ENCODE results near the gene SMARCD2.

- TF ChIP-seq CTCF (IDR thresholded peaks at IDR 0.05) = peak; percentile 4
- TF ChIP-seq EZH2 (IDR thresholded peaks at IDR 0.05) = no peak
- TF ChIP-seq EZH2phosphoT487 (IDR thresholded peaks at IDR 0.05) = no peak
Observed at GRCh38 chr17:63842173-63842539, 329 bp downstream of the SMARCD2 start.
